Stimulated activated effector memory CD8-positive, alpha-beta T cell treated with anti-CD3 and anti-CD28 coated beads, Interleukin-12 subunit alpha, Interleukin-12 subunit beta, amount 100 ng/mL, for 72 hours (primary cell): ENCODE data around the gene PPAT.

Experiments used
- ATAC-seq: fragments of 150-1000 bp; cut with Tn5 transposase; 2 replicates; pipeline ENCODE4 v1.10.0; 2021
- DNase-seq, 2 donors: peaks; one replicate each; pipeline ENCODE4 v3.0.0; 2021 to 2022; ENCODE audit warnings: low spot score in 2 of 2
- H3K27ac Mint-ChIP-seq: one replicate; pipeline ENCODE4 v1.8.0; 2022; ENCODE audit warnings: mild to moderate bottlenecking, mixed read lengths
- H3K36me3 Mint-ChIP-seq: one replicate; pipeline ENCODE4 v1.8.0; 2022; ENCODE audit warnings: mild to moderate bottlenecking, mixed read lengths
- H3K4me1 Mint-ChIP-seq: one replicate; pipeline ENCODE4 v1.8.0; 2022; ENCODE audit warnings: mixed read lengths
- H3K4me3 Mint-ChIP-seq: one replicate; pipeline ENCODE4 v1.8.0; 2022; ENCODE audit warnings: mild to moderate bottlenecking, mixed read lengths
- H3K9me3 Mint-ChIP-seq: one replicate; pipeline ENCODE4 v1.8.0; 2022; ENCODE audit warnings: mixed read lengths

Gene PPAT

DNA sequence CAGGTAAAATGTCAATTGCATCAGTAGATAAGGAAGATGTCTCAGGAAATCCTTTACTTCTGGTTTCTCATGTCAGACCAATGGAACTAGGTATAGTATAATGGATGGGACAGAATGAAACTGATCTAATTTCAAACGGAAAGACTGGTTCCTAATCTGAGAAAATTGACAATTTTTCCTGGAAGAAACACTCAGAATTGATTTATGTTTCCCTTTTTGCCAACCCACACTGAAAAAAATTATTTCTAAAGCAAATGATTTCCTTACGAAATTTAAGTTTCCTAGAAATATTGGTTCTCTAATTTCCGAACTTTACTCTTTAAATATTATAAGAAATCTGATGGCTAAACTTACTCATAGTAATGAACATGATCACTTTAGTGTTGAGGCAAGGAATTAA is 19.1 kb downstream of the PPAT start:
- Mint-ChIP-seq H3K36me3 (no peaks in the 10 kb centered on the region), H3K4me3 (no peak overlapping the region), H3K27ac (no peak overlapping the region), H3K4me1 (peaks cover 7% of the 10 kb centered on the region), H3K9me3 (no peaks in the 10 kb centered on the region)
- DNase-seq (no peak), ATAC-seq (no peak)

GRCh38 chr4:56414135-56414670 is 21.2 kb downstream of the PPAT start:
- H3K9me3 Mint-ChIP-seq: no peaks in the 10 kb centered on the region
- no peak overlapping the region for H3K4me3 Mint-ChIP-seq
- peaks cover 15% of the 10 kb centered on the region for H3K4me1 Mint-ChIP-seq
- DNase-seq: no peak
- H3K27ac Mint-ChIP-seq: no peak overlapping the region
- no peak for ATAC-seq
- peaks cover 5% of the 10 kb centered on the region for H3K36me3 Mint-ChIP-seq

DNA sequence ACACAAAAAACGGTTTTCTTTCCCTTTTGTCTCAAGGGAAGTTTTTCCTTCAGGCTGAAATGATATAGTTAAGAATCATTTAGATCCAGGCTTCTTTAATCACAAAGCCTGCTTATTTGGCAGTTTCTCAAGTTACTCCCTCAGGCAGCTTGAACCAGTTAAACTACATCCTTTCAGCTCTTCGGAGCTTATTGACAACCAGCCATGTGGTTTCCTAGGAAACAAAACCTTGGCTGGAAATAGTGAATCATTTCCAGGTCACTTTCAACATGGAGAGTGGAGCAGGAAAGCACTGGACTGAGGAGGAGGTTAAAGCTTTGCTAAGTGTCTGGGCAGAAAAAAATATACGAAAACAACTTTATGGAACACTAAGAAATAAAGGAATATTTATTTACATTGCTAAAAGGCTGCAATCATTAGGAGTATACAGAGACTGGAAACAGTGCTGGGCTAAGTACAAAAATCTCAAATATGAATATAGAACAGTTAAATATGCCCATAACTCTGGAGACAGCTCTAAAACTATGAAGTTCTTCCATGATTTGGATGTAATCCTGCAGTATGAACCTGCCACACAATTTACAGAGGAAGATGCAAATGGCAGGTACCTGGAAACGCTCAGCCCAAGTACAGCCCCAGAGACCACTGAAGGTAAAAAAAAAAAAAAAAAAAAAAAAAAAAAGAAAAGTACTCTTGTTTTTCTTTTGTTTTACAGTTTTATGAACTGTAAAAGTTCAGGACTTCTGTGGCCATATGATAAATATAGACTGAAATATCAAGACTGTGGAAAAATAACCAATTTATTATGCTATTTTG is 25.0 kb downstream of the PPAT start:
- H3K9me3 Mint-ChIP-seq: no peaks in the 10 kb centered on the region
- H3K4me1 Mint-ChIP-seq: peaks cover 15% of the 10 kb centered on the region
- ATAC-seq: peak; percentile 58
- H3K36me3 Mint-ChIP-seq: peaks cover 25% of the 10 kb centered on the region
- H3K4me3 Mint-ChIP-seq: no peak overlapping the region
- no peak for DNase-seq
- peak overlapping the region; percentile 41 for H3K27ac Mint-ChIP-seq

- Mint-ChIP-seq H3K4me1 (peaks cover 15% of the 10 kb centered on the region), H3K9me3 (no peaks in the 10 kb centered on the region), H3K4me3 (no peak overlapping the region), H3K36me3 (peaks cover 34% of the 10 kb centered on the region), H3K27ac (no peak overlapping the region)
- DNase-seq (no peak), ATAC-seq (no peak)
Observed at GRCh38 chr4:56409511-56410090, 25.8 kb downstream of the PPAT start.

- no peak overlapping the region for H3K27ac Mint-ChIP-seq
- H3K4me1 Mint-ChIP-seq: peaks cover 15% of the 10 kb centered on the region
- H3K4me3 Mint-ChIP-seq: no peak overlapping the region
- H3K36me3 Mint-ChIP-seq: peaks cover 39% of the 10 kb centered on the region
- no peak for DNase-seq
- H3K9me3 Mint-ChIP-seq: no peaks in the 10 kb centered on the region
- no peak for ATAC-seq
Observed at GRCh38 chr4:56408978-56409377, 26.4 kb downstream of the PPAT start.

GRCh38 chr4:56406151-56406550 is 29.3 kb downstream of the PPAT start:
- ATAC-seq (no peak), DNase-seq (no peak)
- H3K27ac Mint-ChIP-seq: no peak overlapping the region
- H3K4me1 Mint-ChIP-seq: peaks cover 7% of the 10 kb centered on the region
- peaks cover 60% of the 10 kb centered on the region for H3K36me3 Mint-ChIP-seq
- no peaks in the 10 kb centered on the region for H3K9me3 Mint-ChIP-seq
- no peak overlapping the region for H3K4me3 Mint-ChIP-seq

GRCh38 chr4:56405016-56405415 is 30.4 kb downstream of the PPAT start:
- H3K9me3 Mint-ChIP-seq: no peaks in the 10 kb centered on the region
- no peak for DNase-seq
- no peaks in the 10 kb centered on the region for H3K4me1 Mint-ChIP-seq
- no peak for ATAC-seq
- H3K4me3 Mint-ChIP-seq: no peak overlapping the region
- H3K36me3 Mint-ChIP-seq: peaks cover 66% of the 10 kb centered on the region
- H3K27ac Mint-ChIP-seq: no peak overlapping the region

DNA sequence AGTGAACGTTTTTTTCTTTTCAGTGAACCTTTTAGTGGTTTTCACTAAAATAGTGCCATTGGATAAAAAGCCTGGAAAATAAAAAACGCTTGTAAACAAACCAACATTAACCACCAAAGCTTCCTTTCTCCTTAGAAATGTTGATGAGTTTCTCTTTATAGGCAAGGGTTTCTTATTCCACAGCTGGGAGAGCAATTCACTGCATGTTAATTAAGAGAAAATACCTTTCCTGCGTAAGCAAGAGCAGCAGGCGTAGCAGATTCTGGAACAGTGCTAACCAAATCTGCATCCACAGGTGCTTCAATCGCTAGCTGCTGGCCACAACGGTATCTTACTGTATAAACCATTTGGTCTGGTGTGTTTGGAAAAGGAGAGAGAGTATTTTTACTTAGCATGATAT is 34.9 kb downstream of the PPAT start:
- no peak for DNase-seq
- Mint-ChIP-seq H3K27ac (no peak overlapping the region), H3K36me3 (peaks cover 88% of the 10 kb centered on the region), H3K4me3 (no peak overlapping the region), H3K4me1 (no peaks in the 10 kb centered on the region), H3K9me3 (no peaks in the 10 kb centered on the region)
- no peak for ATAC-seq

DNA sequence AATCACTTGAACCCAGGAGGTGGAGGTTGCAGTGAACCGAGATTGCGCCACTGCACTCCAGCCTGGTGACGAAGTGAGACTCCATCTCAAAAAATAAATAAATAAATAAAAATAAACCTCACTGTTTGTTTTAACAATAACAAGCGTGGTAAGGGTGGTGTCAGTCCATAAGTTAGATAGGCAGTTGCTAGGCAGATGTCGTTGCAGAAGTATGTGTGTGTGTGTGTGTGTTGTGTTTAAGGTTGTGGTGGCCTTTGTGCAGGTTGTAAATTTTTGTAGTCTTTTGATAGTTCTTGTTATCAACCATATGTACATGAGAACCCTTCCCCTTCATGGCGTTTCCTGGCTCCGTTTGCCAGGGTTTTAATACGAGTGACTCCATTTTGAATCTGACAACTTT is 44.1 kb downstream of the PPAT start:
- Mint-ChIP-seq H3K9me3 (no peaks in the 10 kb centered on the region), H3K27ac (no peak overlapping the region), H3K36me3 (peaks cover 40% of the 10 kb centered on the region), H3K4me1 (peaks cover 34% of the 10 kb centered on the region), H3K4me3 (no peak overlapping the region)
- ATAC-seq: no peak
- no peak for DNase-seq

GRCh38 chr4:56389558-56389957 is 45.9 kb downstream of the PPAT start:
- peaks cover 24% of the 10 kb centered on the region for H3K36me3 Mint-ChIP-seq
- H3K4me1 Mint-ChIP-seq: peaks cover 34% of the 10 kb centered on the region

GRCh38 chr4:56388306-56388705 is 47.1 kb downstream of the PPAT start:
- peaks cover 18% of the 10 kb centered on the region for H3K36me3 Mint-ChIP-seq
- H3K4me1 Mint-ChIP-seq: peaks cover 34% of the 10 kb centered on the region
- peak overlapping the region; percentile 80 for H3K4me3 Mint-ChIP-seq
- ATAC-seq (no peak), DNase-seq (no peak)
- no peaks in the 10 kb centered on the region for H3K9me3 Mint-ChIP-seq
- H3K27ac Mint-ChIP-seq: peak overlapping the region; percentile 98

More at GRCh38 chr4:56389558-56389957, 45.9 kb downstream of the PPAT start:
- H3K4me3 Mint-ChIP-seq: no peak overlapping the region
- DNase-seq (no peak), ATAC-seq (no peak)
- no peaks in the 10 kb centered on the region for H3K9me3 Mint-ChIP-seq
- peak overlapping the region; percentile 98 for H3K27ac Mint-ChIP-seq

DNA sequence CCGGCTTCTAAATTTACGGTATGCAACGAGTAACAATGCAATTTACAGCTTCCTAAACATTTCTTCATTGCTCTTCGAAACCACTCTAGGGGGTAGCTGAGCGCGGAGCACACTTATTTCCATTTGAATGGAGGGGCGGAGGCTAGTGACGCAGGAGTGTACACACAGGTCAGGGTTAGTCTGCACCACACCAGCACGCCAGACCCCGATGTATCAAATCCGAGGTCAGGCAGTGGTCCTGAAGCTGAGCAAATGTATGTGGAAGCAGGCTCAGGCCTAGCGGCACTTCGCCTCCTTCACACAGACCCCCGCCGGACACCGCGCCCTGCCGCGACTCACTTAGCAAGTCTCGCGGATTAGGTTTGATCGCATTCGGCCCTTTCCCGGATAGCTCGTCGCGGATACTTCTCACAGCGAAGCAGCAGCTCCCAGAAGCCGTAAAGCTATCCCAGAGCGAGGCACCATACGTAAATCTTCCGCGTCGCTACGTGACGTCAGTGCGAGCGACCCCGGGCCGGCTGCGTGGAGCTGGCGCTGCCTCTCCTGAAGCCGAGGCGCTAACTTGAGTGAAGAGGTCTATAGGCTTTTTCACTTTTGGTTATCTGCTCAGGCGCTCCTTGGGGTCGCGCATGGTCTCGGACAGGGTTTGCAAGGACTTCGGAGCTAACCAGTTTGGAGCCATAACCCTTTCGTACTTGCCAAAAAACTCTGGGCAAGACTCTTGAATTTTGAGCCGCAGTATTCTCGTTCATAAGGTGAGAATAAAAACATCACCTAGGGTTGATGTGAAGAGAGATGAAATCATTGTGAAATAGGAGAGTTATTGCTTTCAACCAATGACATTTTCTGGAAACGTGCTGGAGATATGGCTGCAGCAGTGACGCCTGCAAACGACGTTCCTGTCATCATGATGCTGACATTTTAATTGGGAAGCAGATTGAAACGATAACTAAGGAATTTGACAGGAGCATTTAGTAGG is 48.1 kb downstream of the PPAT start, which contains the start of gene AASDH:
TSS of gene AASDH (minus strand) at position 469 of the 979 bp plus-strand sequence. CDS start 3,192 bp downstream, outside the sequence.
- peaks cover 19% of the 10 kb centered on the region for H3K36me3 Mint-ChIP-seq
- H3K9me3 Mint-ChIP-seq: no peaks in the 10 kb centered on the region
- peaks cover 34% of the 10 kb centered on the region for H3K4me1 Mint-ChIP-seq
- peak within 1 kb of the TSS; percentile 80 for H3K4me3 Mint-ChIP-seq
- H3K27ac Mint-ChIP-seq: peak within 1 kb of the TSS; percentile 98
- ATAC-seq (peak; percentile 98), DNase-seq (peak; percentile 97 to 98)

- H3K9me3 Mint-ChIP-seq: no peaks in the 10 kb centered on the region
- ATAC-seq: no peak
Observed at GRCh38 chr4:56386091-56386490, 49.3 kb downstream of the PPAT start.

GRCh38 chr4:56375458-56375857 is 60.0 kb downstream of the PPAT start:
- peaks cover 22% of the 10 kb centered on the region for H3K36me3 Mint-ChIP-seq
- H3K4me3 Mint-ChIP-seq: no peak overlapping the region

More at GRCh38 chr4:56386091-56386490, 49.3 kb downstream of the PPAT start:
- Mint-ChIP-seq H3K36me3 (peaks cover 24% of the 10 kb centered on the region), H3K27ac (peak overlapping the region; percentile 98), H3K4me3 (peak overlapping the region; percentile 80), H3K4me1 (peaks cover 34% of the 10 kb centered on the region)
- DNase-seq: no peak

GRCh38 chr4:56374956-56375355 is 60.5 kb downstream of the PPAT start:
- ATAC-seq (no peak), DNase-seq (no peak)
- H3K36me3 Mint-ChIP-seq: peaks cover 27% of the 10 kb centered on the region
- H3K9me3 Mint-ChIP-seq: no peaks in the 10 kb centered on the region
- H3K4me1 Mint-ChIP-seq: peaks cover 4% of the 10 kb centered on the region
- H3K27ac Mint-ChIP-seq: no peak overlapping the region
- no peak overlapping the region for H3K4me3 Mint-ChIP-seq

More at GRCh38 chr4:56375458-56375857, 60.0 kb downstream of the PPAT start:
- Mint-ChIP-seq H3K9me3 (no peaks in the 10 kb centered on the region), H3K4me1 (peaks cover 4% of the 10 kb centered on the region), H3K27ac (no peak overlapping the region)
- no peak for ATAC-seq
- no peak for DNase-seq
